Activated T-helper 2 cell treated with anti-CD3 and anti-CD28 coated beads, Interferon-gamma antibody, Interleukin-2, Interleukin-4, amounts not matched to agents 10 μg/mL and 5 μg/mL and 100 μg/mL, durations not matched to agents 14 hours and 24 hours and 36 hours (primary cell): ENCODE measurements around the gene RBCK1. TPM values are rescaled to one million over a fixed set of nuclear protein-coding genes. Genes with fewer than 3 reads are reported as not detected.
A peak's percentile ranks its signal among the peaks of the same experiment; 100 is the strongest.

Experiments
- DNase-seq: peaks from one replicate; pipeline ENCODE4 v3.0.0; 2021; ENCODE audit warnings: low spot score
- H3K27ac Mint-ChIP-seq: one replicate; pipeline ENCODE4 v1.8.0; 2021; ENCODE audit warnings: mixed read lengths
- H3K27me3 Mint-ChIP-seq: one replicate; pipeline ENCODE4 v1.8.0; 2021; ENCODE audit warnings: low read depth, mixed read lengths
- H3K36me3 Mint-ChIP-seq: one replicate; pipeline ENCODE4 v1.8.0; 2021; ENCODE audit warnings: low read depth, mixed read lengths
- H3K4me1 Mint-ChIP-seq: one replicate; pipeline ENCODE4 v1.8.0; 2021; ENCODE audit warnings: low read depth, mixed read lengths
- H3K4me3 Mint-ChIP-seq: one replicate; pipeline ENCODE4 v1.8.0; 2021; ENCODE audit warnings: low read depth, mild to moderate bottlenecking, moderate library complexity, mixed read lengths
- H3K9me3 Mint-ChIP-seq: one replicate; pipeline ENCODE4 v1.8.0; 2021; ENCODE audit warnings: mixed read lengths
- intact Hi-C: fragments of 100-400 bp; cut with micrococcal nuclease; formaldehyde crosslinking; loops from one replicate; pipeline ENCODE4 v1.15.1; 2023
- total RNA-seq: library from RNA; stranded (reverse); gene quantifications from 2 replicates; pipeline ENCODE4 v1.2.3, GENCODE V29; 2022

RBCK1 gene
- total RNA-seq, 1 donor from 2014 or later, result 112 TPM

DNA sequence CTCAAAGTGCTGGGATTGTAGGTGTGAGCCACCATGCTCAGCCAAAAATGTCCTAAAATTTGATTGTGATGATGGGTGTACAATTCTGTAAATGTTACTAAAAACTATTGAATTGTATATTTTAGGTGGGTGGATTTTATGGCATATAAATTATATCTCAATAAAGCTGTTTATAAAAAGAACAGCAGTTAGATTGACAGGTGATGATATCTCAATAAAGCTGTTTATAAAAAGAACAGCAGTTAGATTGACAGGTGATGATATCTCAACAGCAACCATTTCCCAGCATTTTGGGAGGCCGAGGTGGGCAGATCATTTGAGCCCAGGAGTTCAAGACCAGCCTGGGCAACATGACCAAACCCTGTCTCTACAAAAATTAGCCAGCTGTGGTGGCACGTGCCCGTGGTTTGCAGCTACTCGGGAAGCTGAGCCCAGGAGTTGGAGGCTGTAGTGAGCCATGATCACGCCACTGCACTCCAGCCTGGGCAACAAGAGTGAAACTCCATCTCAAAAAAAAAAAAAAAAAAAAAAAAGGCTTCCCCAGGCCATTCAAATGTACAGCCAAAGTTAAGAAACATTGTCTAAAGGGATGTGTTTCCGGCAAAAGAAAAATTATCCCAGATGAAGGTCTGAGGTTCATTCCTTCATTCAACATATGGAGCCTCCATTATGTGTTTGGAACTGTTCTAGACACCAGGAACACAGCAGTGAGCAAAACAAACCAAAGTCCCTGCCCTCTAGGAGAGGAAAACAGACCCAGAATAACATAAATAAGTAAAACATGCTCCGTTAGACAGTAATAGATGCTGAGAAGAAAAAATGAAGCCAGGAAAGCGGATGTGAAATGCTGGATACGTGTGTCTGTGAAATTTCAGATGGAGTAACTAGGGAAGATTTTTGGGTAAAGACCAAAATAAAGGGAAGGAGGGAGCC lies 1.6 kb upstream of the RBCK1 start:
- intact Hi-C loops, result loop anchor here (1.0 to 10.0 kb wide), 6 partner anchors 24 to 136 kb away; partner anchors contain the start of genes CSNK2A1 and TBC1D20
- Mint-ChIP-seq H3K27ac (peak overlapping the region; percentile 89), H3K27me3 (no peaks in the 10 kb centered on the region), H3K36me3 (peaks cover 28% of the 10 kb centered on the region), H3K4me1 (peaks cover 43% of the 10 kb centered on the region), H3K9me3 (peaks cover 6% of the 10 kb centered on the region), H3K4me3 (peak overlapping the region; percentile 86)
- no peak for DNase-seq

DNA sequence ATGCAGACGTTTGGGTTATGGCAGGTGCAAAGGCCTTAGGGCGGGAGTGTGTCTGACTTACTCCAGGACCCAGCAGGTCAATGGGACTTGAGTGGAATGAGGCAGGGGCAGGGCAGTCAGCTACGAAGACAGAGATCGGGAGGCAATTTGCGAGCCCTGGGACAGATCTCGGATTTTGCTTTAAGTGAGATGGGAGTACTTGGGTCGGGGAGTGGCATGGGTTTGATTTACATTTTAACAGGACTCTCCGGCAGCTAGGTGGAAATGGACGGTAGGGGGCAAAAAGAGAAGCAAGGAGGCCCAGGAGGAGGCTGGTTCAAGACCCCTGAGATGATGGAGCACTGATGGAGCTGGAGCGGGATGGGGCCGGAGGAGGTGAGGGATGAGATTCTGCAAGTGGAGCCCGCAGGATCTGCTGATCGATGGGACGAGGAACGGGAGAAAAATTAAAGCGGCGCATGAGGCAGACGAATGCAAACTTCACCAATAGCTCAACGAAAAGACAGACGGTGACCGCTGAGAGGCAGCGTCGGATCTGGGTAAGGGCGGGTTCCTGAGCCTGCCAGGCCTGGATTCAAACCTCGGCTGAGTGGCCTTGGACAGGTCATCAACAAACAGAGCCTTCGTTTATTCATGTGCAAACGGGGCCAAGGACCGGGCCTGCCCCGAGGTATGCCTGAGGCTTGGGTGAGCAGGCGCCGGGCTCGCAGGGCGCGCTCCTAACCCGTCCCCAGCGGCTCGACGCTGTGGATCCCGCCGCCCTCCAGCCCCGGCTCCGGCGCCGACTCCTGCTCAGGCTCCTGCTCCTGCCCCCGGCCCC lies 756 bp upstream of the RBCK1 start:
- Mint-ChIP-seq H3K36me3 (peaks cover 36% of the 10 kb centered on the region), H3K27ac (peak overlapping the region; percentile 89), H3K27me3 (no peaks in the 10 kb centered on the region), H3K4me3 (peak overlapping the region; percentile 86), H3K4me1 (peaks cover 40% of the 10 kb centered on the region), H3K9me3 (peaks cover 11% of the 10 kb centered on the region)
- intact Hi-C loops, result loop anchor here (1.0 to 10.0 kb wide), 6 partner anchors 25 to 135 kb away; partner anchors contain the start of genes CSNK2A1 and TBC1D20
- peak; percentile 66 for DNase-seq

DNA sequence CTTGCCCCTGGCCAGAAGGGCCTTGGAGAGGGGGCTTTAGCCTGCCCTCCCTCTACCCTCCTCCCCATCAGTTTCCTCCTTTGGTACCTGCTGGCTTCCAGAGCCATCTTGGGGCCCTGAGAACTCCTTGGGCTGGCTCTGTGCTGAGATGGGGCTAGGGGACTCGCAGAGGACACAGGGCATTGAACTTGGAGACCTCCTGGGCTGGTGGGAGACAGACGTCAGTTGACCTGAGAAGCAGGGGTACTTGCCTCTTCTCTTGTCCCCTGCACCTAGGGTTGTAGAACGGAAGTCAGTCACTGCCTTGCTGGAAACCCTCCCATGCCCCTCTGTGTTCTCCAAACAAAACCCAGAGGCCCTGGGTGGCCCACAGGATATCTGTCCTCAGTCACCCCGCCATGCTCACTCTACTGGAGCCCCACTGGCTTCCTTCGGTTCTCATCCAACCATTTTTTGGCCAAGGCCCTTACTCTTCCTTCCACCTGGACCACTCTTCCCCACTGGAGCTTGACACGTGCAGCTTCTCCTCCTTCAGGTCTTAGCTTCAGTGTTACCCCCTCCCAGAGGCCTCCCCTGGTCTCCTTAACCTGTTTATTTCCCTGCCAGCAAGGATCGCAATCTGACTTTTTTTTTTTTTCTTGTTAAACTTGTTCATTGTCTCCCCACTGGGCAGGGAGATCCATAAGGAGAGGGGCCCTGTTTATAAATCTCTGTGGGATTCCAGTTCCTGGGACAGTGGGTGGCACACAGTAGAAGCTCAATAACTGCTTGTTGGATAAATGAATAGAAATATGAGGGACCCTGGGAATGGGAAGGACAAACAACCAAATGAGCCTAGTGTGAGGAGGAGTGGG lies 971 bp downstream of the RBCK1 start:
- Mint-ChIP-seq H3K27me3 (no peaks in the 10 kb centered on the region), H3K27ac (peak overlapping the region; percentile 92), H3K9me3 (peaks cover 5% of the 10 kb centered on the region), H3K4me1 (peaks cover 44% of the 10 kb centered on the region), H3K4me3 (peak overlapping the region; percentile 99), H3K36me3 (peaks cover 53% of the 10 kb centered on the region)
- intact Hi-C loops, result loop anchor here (1.0 to 10.0 kb wide), 6 partner anchors 24 to 133 kb away; partner anchors contain the start of genes CSNK2A1 and TBC1D20
- peak; percentile 25 for DNase-seq

DNA sequence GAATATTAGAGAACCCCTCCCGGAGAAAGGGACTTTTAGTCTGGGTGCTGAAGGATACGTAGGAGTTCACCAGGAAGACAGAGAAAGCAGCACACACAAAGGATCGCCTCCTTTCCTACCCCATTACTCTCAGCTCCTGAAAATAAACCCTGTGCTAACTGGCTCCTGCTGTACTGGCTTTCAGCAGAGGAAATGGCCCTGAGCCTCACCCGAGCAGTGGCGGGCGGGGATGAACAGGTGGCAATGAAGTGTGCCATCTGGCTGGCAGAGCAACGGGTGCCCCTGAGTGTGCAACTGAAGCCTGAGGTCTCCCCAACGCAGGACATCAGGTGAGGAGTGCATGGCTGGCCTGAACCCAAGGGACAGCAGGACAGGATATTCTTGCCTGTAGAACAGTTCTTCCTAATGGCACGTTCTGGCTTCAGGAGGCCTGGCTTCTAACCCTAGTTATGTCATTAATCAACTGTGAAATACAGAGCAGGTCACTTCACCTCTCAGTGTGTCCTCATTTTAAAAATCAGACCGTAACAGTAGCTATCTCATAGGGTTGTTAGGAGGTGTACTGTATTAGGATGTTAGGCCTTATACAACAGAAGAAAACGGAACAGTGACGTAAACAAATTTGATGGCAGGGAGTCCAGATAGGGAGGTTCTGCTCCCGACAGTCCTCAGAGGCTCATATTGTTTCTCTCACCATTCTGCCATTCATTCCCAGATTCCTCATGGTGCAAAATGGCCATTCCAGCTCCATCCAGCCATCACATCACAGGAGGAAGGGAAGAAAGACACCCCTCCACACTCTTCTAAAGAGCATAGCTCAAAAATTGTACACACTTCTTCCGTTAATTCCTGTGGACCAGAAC lies 1.8 kb downstream of the RBCK1 start:
- intact Hi-C loops, result loop anchor here (5.0 to 10.0 kb wide), 5 partner anchors 38 to 132 kb away; partner anchors contain the start of genes CSNK2A1 and TBC1D20
- Mint-ChIP-seq H3K36me3 (peaks cover 53% of the 10 kb centered on the region), H3K27me3 (no peaks in the 10 kb centered on the region), H3K4me3 (peak overlapping the region; percentile 99), H3K4me1 (peaks cover 44% of the 10 kb centered on the region), H3K27ac (peak overlapping the region; percentile 92), H3K9me3 (peaks cover 5% of the 10 kb centered on the region)
- DNase-seq, result no peak

DNA sequence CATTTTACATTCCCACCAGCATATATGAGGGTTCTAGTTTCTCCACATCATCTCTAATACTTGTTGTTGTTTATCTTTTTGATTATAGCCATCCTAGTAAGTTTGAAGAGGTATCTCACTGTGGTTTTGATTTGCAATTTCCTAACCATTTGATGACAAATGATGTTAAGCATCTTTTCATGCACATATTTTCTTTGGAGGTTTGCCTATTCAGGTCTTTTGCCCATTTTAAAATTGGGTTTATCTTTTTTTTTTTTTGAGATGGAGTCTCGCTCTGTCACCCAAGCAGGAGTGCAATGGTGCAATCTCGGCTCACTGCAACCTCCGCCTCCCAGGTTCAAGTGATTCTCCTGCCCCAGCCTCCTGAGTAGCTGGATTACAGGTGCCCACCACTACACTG lies 4.0 kb downstream of the RBCK1 start:
- DNase-seq, result no peak
- H3K27me3 Mint-ChIP-seq, result no peaks in the 10 kb centered on the region
- H3K36me3 Mint-ChIP-seq, result peaks cover 71% of the 10 kb centered on the region
- peaks cover 44% of the 10 kb centered on the region for H3K4me1 Mint-ChIP-seq
- H3K9me3 Mint-ChIP-seq, result peaks cover 5% of the 10 kb centered on the region
- no peak overlapping the region for H3K27ac Mint-ChIP-seq
- intact Hi-C loops, result no loop called here
- no peak overlapping the region for H3K4me3 Mint-ChIP-seq

DNA sequence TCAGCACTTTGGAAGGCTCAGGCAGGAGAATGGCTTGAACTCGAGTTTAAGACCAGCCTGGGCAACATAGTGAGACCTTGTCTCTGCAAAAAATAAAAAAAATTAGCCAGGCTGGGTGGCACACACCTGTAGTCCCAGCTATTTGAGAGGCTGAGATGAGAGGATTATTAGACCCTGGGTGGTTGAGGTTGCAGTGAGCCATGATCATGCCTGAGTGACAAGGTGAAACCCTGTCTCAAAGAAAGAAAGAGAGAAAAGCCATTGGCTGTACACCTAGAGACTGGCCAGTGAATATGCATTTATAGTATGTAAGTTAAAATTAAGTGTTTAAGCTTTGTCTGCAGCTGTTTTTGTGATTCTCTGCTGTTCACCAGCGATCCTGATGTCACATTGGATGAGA lies 6.1 kb downstream of the RBCK1 start:
- intact Hi-C loops, result no loop called here
- no peak overlapping the region for H3K4me3 Mint-ChIP-seq
- H3K36me3 Mint-ChIP-seq, result peaks cover 81% of the 10 kb centered on the region
- H3K27ac Mint-ChIP-seq, result no peak overlapping the region
- H3K9me3 Mint-ChIP-seq, result peaks cover 5% of the 10 kb centered on the region
- DNase-seq, result no peak
- H3K27me3 Mint-ChIP-seq, result no peaks in the 10 kb centered on the region
- H3K4me1 Mint-ChIP-seq, result peaks cover 39% of the 10 kb centered on the region

DNA sequence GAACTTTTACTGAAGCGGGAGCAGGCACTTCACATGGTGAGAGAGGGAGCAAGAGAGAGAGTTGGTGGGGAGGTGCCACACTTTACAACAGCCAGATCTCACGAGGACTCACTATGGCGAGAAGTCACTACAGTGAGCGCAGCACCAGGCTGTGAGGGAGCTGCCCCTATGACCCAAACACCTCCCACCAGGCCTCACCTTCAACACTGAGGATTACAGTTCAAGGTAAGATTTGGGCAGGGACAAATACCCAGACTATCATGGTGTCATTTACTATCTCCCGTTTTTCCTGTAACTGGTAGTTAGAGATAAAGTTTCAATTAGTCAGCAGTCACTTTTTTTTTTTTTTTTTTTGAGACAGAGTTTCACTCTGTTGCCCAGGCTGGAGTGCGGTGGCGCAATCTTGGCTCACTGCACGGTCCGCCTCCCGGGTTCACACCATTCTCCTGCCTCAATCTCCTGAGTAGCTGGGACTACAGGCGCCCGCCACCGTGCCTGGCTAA lies 7.8 kb downstream of the RBCK1 start:
- H3K36me3 Mint-ChIP-seq, result peaks cover 72% of the 10 kb centered on the region
- peaks cover 5% of the 10 kb centered on the region for H3K9me3 Mint-ChIP-seq

DNA sequence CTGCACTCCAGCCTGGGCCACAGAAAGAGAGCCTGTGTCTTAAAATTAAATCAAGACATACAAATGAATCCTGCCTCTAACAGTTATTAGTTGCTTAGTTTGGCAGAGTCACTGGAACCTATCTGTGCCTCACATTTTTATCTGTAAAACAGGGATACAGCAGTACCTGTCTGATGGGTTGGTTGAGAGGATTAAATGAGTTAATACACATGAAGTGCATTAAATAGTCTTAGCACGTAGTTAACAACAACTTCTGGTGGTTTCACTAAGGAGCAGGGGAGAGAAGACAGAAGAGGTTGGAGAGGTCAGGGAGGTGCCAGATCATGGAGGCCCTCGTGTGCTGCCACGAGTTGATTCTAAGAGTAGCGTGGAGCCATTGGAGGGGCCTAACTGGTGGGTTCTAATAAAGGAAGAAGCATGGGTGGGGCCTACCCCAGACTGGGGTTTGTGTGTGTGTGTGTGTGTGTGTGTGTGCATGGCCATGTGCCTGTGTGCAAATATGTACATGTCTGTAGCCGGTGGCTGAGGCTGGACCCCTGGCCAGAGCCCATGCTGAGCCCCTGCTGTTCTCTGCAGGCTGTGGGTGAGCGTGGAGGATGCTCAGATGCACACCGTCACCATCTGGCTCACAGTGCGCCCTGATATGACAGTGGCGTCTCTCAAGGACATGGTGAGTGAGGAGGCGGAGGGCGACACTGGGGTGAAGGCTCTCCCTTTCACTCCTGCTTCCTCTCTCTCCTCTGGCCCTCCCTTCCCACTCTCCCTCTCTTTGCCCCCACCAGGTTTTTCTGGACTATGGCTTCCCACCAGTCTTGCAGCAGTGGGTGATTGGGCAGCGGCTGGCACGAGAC lies 9.1 kb downstream of the RBCK1 start:
- H3K4me1 Mint-ChIP-seq, result peaks cover 22% of the 10 kb centered on the region
- no peak overlapping the region for H3K4me3 Mint-ChIP-seq
- no peak overlapping the region for H3K27ac Mint-ChIP-seq
- intact Hi-C loops, result no loop called here
- no peak for DNase-seq
- peaks cover 72% of the 10 kb centered on the region for H3K36me3 Mint-ChIP-seq
- H3K27me3 Mint-ChIP-seq, result no peaks in the 10 kb centered on the region
- no peaks in the 10 kb centered on the region for H3K9me3 Mint-ChIP-seq

More for the DNA sequence above, 7.8 kb downstream of the RBCK1 start:
- DNase-seq, result no peak
- peaks cover 24% of the 10 kb centered on the region for H3K4me1 Mint-ChIP-seq
- H3K27me3 Mint-ChIP-seq, result no peaks in the 10 kb centered on the region
- peak overlapping the region; percentile 58 for H3K27ac Mint-ChIP-seq
- no peak overlapping the region for H3K4me3 Mint-ChIP-seq
- intact Hi-C loops, result no loop called here

DNA sequence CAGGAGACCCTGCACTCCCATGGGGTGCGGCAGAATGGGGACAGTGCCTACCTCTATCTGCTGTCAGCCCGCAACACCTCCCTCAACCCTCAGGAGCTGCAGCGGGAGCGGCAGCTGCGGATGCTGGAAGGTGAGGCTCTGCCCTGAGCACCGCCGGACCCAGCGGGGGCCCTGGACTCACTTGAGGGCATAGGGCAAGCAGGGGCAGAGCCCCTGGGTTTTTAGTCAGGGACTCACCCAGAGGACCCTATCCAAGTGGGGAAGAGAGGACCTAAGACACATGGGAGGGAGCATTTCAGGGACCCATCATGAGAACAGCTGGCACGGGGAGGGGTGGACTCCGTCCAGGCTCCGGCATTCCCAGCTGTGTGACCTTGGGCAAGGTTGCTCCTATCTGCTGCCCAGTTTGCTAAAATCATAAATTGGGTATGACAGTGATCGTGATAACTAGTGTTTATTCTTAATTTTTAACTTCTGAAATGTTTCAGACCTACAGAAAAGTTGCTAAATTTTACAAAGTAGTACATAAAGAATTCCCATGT lies 9.8 kb downstream of the RBCK1 start:
- Mint-ChIP-seq H3K27ac (no peak overlapping the region), H3K36me3 (peaks cover 72% of the 10 kb centered on the region), H3K4me3 (no peak overlapping the region), H3K27me3 (no peaks in the 10 kb centered on the region), H3K9me3 (no peaks in the 10 kb centered on the region), H3K4me1 (peaks cover 18% of the 10 kb centered on the region)
- no peak for DNase-seq
- intact Hi-C loops, result no loop called here

DNA sequence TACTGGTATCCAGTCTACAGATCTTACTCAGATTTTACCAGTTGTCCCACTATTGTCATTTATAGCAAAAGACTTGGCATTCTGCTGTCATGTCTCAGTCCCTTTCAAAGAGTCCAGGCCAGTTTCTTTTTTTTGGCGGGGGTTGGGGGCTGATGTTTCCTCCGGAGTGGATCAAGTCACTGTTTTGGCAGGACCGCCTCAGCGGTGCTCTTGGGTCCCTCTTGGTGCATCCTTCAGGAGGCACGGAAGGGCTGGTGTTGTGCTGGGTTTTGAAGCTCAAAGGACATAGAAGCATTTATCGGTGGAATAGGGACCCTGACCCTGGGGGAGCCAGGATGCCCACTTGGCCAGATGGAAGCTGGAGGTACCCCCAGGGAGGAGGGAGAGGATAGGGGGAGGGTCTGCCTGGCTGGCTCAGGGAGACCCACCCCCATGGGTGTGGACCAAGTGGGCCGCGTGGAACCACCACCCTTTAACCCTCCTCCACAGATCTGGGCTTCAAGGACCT lies 10.8 kb downstream of the RBCK1 start:
- H3K27me3 Mint-ChIP-seq, result no peaks in the 10 kb centered on the region
- H3K36me3 Mint-ChIP-seq, result peaks cover 70% of the 10 kb centered on the region
- peaks cover 10% of the 10 kb centered on the region for H3K4me1 Mint-ChIP-seq
- DNase-seq, result no peak
- H3K4me3 Mint-ChIP-seq, result no peak overlapping the region
- H3K27ac Mint-ChIP-seq, result no peak overlapping the region
- no peaks in the 10 kb centered on the region for H3K9me3 Mint-ChIP-seq
- intact Hi-C loops, result no loop called here
